HG02870 (cell line): ENCODE measurements around the gene EYS.

ENCODE experiments used
- ATAC-seq: cut with Tn5 transposase; IDR thresholded peaks from one replicate; pipeline ENCODE4 v1.9.1; 2021; ENCODE audit warnings: mild to moderate bottlenecking, moderate library complexity; ENCODE audit not compliant: unreplicated experiment

EYS gene

DNA sequence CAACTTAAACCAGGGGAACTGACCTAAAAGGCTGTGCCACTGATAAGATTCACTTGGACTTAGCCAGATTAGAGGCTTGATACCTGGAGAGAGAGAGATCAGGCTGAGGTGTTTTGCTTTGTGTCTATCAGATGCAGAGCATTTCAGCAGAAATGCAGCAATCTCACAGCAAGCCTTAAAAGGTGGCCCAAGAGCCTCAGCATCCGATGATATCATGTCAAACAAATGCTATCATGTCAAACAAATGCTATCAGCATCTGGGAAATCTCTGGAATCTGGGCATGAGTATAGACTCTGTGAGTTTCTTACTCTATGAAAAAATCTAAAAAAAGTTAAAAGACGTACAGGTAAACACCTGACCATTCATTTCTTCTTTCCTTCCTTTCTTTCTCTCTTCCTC is 718.9 kb downstream of the EYS start:
- no peak for ATAC-seq

DNA sequence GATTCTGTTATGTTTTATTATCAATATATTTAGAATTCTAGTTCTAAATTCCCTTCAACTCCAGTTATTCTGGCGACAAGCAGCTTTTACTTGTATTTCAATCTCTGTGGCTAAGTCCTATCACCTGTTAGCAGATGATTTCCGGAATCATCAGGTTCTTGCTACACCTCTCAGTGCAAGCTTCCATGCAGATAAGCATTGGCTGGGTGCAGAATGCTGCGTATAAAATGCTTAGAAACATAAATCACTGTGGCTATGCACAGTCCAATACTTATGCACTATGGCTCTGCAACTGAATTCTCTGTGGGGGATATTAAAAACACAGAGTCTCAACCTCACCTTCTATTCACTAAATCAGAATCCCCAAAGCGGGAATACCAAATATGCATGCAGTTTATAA is 720.0 kb downstream of the EYS start:
- ATAC-seq = no peak

DNA sequence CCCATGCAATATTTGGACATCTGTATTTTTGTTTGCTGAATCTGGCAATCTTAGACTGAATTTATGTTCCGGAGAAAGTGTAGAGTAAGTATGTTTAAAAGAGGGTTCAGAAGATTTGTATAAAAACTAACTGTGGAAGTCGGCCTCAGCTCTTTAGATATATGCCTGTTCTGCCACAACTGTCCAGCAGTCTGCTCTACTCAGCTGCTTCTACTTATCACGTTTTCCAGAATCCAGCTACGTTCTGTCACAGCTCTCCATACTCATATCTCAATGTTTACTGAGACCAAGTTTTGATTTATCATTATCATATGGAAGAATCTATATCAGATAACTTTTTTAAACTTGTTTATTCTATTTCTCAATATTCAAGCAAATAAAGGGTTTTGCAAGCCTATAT is 721.3 kb downstream of the EYS start:
- no peak for ATAC-seq

DNA sequence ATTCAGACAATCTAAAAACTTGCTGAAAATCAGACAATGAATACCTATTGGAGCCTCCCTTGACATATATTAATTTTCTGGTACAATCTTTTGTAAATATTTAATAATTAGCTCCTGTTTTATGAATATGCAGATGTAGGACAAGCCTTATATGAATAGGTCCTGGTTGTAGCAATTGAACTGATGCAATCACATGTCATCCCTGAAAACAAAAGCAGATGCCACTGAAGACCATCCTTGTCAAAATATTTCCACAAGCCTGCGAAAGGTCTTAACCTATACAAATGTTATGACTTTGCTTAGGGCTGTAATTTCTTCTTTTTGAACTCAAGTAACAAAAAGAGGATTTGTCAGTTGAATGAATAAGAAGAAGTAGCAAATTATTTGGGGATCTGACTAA is 722.1 kb downstream of the EYS start:
- ATAC-seq = no peak

DNA sequence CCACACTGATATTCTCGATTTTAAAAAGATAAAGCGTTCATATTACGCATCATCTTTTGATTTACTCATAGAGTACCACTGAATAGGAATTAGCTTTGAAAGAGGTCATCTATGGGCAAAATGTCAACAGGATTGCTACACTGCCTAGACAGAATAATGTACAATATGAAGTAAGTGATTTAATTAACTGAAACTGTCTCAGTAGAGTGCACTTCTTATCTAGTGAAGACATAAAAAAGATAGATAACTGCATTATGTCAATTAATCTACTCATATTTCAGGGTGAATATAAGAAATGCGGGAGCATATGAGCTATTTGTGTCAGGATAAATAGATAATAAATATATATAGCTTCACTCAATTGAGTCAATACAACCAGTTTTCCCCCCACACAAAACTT is 723.9 kb downstream of the EYS start:
- ATAC-seq = no peak

DNA sequence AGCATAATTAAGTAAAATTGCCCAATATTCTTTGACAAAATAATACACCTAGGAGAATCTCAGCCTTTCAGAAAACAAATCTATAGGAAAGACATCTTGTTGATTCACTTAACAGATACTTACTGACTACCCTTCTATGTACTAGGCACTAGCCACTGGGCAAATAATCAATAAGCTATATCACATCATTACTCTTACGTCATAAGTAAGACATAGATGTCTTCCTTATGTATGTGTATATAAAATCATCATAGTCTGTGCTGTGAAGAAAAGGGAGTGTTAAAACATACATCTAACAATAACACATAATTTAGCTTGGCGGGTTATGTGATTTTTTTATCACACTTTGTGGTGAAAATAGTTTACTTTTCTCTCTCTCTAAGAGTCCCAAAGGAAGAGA is 733.9 kb downstream of the EYS start:
- ATAC-seq = no peak

DNA sequence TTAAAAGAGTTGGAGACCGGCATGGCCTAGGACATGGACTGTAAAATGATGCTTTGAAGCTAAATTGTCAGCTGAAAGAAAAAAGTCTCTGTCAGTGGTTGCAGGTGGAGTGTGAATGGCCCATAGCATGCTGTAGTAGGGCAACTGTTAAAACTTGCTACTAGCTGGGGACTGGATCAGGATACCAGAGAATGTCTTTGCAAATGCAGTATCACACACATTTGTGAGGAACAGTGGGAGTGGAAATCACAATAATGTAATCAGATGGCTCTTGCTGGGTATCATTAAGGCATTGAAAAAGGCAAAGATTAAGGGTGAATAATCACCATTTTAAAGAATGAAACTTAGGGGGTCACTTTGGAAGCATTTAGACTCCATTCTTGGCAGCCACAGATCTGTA is 737.9 kb downstream of the EYS start:
- no peak for ATAC-seq

DNA sequence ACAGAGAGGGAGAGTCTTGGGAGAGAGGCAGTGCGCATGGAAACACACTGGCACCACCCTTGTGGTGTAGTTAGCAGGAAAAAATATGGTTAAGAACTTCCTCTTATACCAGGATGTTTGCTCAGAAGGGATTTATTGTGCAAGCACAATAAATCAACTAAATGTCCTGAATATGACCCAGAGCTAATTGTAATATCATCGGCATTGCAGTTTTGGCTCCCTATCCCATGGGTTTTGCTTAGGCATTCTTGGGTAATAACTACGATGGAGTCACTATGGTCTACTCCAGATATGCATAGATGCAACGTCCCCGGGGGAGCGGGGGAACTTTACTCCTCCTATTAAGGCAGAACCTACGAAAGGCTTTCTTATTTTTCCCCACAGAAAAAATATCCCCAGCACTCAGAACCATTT is 751.6 kb downstream of the EYS start:
- ATAC-seq = no peak

GRCh38 chr6:64949257-64949656 is 757.8 kb downstream of the EYS start:
- ATAC-seq = no peak

DNA sequence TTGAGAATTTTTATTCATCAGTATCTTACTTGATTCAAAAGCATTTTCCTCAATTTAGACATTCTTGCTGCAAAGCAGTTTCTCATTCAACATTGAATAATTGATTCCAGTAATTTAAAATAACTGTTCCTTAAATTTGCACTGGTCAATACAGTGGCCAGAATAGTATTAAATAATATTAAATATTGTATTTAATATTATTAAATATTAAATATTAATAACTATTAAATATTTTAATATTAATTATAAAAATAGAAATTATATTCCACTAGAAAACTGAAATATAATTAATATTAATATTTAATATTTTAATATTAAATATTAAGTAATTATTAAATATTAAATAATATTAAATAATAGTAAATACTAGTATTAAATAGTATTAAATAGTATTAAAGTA is 758.8 kb downstream of the EYS start:
- no peak for ATAC-seq

DNA sequence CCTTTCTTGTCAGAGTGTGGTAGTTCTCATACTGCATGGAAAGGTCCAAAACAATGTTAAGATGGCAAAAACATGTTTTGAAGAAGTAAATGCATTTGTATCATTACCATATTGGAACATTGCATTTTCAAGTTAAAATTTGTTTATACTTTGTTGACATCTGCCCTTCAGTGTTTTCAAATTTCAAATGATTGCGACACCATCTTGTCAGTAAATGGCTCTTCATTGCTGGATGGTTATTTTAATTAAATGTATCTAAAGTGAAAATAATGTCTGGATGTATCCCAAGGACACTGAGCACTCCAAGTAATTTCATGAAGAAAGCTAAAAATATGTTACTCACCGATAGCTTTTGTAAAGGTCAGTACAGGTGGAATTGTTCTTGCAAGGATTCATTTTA is 761.6 kb downstream of the EYS start:
- ATAC-seq = no peak

DNA sequence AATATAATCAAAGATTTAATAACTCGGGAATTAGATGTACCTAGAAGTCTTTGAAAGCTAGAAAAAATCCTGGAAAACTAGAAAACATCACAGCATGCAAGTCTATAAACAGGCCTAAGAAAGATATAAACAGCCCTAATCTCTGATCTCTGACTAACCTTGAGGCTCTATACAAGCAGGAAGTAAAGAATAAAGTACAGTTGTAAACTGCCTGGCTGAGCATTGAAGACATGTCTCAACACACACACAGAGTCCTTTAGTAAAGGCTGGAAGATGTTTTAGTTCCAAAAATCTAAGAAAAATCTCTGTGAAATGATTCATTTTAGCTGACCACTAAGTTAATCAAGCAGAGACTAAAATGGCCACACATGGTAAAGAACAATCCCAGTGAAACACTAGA is 774.5 kb downstream of the EYS start:
- no peak for ATAC-seq

DNA sequence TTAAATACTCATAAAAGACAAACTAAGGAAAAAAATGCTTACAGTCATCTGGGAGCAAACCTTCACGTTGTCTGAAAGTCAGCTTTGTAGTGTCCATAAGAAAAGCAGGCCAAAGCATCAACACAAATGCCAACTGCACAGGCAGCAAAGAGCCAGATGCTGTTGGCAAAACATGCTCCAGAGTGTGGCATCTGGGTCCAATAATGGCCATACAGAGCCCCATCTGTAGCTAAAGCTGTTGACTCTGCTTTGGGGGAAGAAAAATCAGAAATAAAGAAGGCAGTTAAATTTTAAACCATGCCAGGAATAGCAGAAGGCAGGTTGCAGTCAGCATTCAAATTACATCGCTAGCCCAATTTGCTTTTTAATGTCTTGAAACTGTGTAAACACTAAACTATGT is 776.3 kb downstream of the EYS start:
- ATAC-seq = no peak

- ATAC-seq = no peak
Observed at GRCh38 chr6:64926051-64926450, 781.0 kb downstream of the EYS start.

- ATAC-seq = no peak
Observed at GRCh38 chr6:64920257-64920656, 786.8 kb downstream of the EYS start.

GRCh38 chr6:64914124-64914523 is 792.9 kb downstream of the EYS start:
- ATAC-seq = no peak

DNA sequence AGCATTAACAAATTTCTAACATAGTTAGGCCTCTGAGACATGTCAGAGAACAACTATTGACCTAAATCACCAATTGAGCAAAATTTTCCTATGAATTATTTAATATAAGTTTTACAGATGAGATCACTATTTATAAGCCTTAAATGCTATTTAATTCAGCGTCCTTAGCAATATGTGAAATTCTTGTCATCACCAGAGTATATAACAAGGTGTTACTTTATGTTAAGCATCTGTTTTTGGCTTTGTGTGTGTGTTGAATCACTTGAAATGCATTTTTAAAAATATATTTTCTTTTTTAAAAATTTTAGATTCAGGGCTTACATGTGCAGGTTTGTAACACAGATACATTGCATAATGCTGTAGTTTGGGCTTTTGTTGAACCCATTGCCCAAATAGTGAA is 794.1 kb downstream of the EYS start:
- no peak for ATAC-seq

GRCh38 chr6:64908104-64908503 is 798.9 kb downstream of the EYS start:
- no peak for ATAC-seq

DNA sequence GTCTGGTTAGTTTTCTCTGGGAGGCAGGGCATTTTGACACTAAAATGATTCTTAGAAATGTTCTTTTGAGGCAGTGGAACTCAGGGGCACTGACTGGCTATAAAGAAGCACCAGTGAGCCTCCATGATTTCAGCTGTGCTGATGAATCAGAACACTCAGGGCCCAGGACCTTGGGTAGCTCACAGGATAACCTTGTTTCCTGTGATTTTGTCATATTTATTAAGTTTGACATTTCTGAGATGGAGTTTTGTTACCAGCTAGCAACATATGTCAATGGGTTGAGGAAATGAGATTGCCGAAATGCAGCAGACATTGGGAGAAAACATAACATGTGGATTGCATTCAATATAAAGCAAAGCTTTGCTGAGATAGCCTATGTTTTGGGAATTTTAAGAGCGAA is 802.4 kb downstream of the EYS start:
- no peak for ATAC-seq

DNA sequence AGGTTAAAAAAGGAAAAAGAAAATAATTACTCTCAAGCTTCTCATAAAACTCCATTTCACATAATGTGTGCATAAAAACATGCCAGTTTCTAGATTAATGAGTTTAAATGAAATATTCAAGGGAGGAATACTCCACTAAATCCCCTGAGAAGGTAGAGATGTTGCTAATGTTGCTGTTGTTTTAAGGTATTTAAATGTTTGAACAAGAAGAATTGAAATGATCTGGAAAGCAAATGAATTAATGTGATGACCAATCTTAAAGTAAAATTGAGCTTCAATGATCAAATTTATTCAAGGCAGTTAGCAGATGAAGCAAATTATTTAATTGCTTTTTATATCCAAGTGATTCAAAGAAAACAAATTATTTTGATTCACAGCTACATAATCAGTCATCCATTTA is 804.4 kb downstream of the EYS start:
- no peak for ATAC-seq

GRCh38 chr6:64896939-64897338 is 810.1 kb downstream of the EYS start:
- ATAC-seq = no peak

GRCh38 chr6:64895945-64896344 is 811.1 kb downstream of the EYS start:
- no peak for ATAC-seq

DNA sequence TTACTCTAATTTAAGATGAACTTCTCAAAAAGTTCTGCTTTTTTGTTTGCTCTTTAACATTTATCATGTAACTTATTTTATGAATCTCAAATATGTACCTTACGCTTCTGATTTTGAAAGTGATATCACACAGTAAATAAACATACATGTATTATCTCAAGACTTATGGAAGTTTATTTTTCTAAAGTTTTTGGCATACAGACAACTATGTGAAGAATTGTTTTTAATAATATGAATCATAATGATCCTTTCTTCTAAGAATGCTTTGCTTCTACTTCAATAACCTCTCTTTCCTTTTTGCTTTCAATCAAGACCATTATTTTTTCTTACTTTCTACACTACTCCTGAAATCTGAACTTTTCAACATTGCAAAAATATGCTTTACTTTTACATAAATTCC is 816.4 kb downstream of the EYS start:
- no peak for ATAC-seq

- ATAC-seq = no peak
Observed at GRCh38 chr6:64889144-64889543, 817.9 kb downstream of the EYS start.
